Measurements from ENCODE around the gene NGDN. TPM values are rescaled to one million over a fixed set of nuclear protein-coding genes. Genes with fewer than 3 reads are reported as not detected.

Gene NGDN
- total RNA-seq, 1 donor from 2014 or later: 58.2 TPM

DNA sequence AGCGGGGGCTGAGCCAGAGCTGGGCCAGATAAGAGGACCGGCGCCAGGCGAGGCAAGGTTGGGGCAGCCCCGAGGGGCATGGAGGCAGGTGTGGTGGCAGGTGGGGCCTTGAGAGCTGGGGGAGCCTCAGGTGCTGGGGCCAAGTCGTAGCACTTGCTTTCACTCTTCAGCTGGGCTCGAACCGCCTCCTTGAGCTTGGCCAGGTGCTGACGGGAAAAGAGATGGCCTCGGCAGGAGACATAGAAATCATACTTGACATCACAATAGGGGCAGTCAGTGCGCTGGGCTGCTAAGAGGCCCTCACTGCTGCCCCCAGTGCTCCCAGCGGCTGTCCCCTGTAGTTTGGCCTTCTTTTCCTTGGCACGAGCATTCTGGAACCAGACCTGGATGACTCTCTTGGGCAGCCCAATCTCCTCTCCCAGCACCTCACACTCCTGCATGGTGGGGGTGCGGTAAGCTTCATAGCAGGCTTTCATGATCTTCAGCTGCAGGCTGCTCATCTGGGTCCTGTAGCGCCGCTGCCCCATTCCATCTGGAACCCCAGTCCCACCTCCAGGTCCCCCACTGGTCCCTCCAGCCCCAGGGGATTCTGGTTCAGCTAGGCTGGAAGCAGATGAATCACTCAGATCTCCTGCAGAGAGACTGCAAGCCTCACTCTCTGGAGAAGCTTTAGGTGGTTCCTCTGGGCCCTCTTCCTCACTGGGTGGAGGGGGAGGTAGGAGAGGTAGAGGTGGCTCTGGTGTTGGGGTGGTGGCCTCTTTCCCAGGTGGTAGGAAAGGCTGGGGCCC is 53.9 kb downstream of the NGDN start:
- DNase-seq: no peak

DNA sequence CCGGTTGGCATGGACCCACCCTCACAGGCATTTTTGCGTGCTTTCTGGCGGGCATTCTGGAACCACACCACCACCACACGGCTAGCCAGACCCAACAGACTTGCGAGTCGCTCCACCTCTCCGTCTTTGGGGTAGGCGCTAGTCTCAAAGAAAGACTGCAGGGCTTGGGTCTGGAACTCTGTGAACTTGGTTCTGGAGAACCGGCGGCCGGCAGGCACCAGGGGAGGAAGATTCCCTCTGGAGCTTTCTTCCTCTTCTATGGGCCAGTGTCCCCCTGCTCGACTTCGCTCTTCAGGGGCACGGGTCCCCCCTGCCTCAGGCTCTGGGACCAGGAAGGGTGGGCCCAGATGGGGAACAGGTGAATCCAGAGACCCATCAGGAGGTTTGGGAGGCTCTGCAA is 55.5 kb downstream of the NGDN start:
- DNase-seq: no peak

DNA sequence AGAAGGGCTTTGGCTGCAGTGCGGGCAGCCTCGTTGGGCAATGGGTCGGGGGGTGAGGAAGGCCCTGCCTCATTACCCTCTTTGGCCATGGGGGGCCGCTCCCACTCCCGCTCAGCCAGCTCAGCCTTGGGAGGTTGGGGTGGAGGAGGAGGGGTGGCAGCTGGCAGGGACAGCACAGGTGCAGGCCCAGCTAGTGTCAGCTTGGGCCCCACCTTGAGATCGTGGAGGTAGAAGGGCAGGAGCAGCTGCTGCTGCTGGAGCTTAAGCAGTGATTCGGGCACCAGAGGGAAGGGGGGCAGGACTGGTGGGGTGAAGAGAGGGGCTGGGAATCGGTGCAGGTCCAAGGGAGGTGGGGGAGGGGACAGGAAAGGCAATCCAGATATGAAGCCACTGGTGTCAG is 56.1 kb downstream of the NGDN start:
- DNase-seq: no peak

Other genes starting within 250 kb of the NGDN start
- gene RNF212B, start 231.8 kb upstream of the NGDN start, total RNA-seq: not detected
- gene HOMEZ, start 183.6 kb upstream of the NGDN start, total RNA-seq: 4.0 TPM
- 6.0 TPM for gene PPP1R3E, start 166.8 kb upstream of the NGDN start, total RNA-seq
- gene BCL2L2, start 162.9 kb upstream of the NGDN start, total RNA-seq: 18.7 TPM
- 65.8 TPM for gene PABPN1, start 148.2 kb upstream of the NGDN start, total RNA-seq
- gene SLC22A17, start 116.8 kb upstream of the NGDN start, total RNA-seq: 13.1 TPM
- 24.1 TPM for gene EFS, start 104.5 kb upstream of the NGDN start, total RNA-seq
- not detected for gene IL25, start 96.9 kb upstream of the NGDN start, total RNA-seq
- gene CMTM5, start 92.7 kb upstream of the NGDN start, total RNA-seq: 2.7 TPM
- 0.30 TPM for gene MYH6, start 61.4 kb upstream of the NGDN start, total RNA-seq
- 84.4 TPM for gene MYH7, start 34.0 kb upstream of the NGDN start, total RNA-seq
- gene ZFHX2, start 82.1 kb downstream of the NGDN start, total RNA-seq: 0.39 TPM
- gene THTPA, start 86.6 kb downstream of the NGDN start, total RNA-seq: 9.4 TPM
- 32.8 TPM for gene AP1G2, start 98.1 kb downstream of the NGDN start, total RNA-seq
- gene JPH4, start 109.1 kb downstream of the NGDN start, total RNA-seq: 0.39 TPM
- not detected for gene DHRS2, start 166.7 kb downstream of the NGDN start, total RNA-seq